ENCODE measurements around the gene CDC42EP1.
"Not testable (repeated sequence)": the region's sequence is repeated elsewhere in the genome, so short reads cannot be mapped to it uniquely, and the experiment has no call there.

The CDC42EP1 gene

GRCh38 chr22:37535159-37535558 lies 25.1 kb upstream of the CDC42EP1 start:
- no peak for DNase-seq

GRCh38 chr22:37538590-37539357 lies 21.5 kb upstream of the CDC42EP1 start:
- peak; percentile 93 for DNase-seq

GRCh38 chr22:37539790-37540189 lies 20.5 kb upstream of the CDC42EP1 start:
- DNase-seq: not testable (repeated sequence)

- DNase-seq: not testable (repeated sequence)
These were observed 17.9 kb upstream of the CDC42EP1 start for GRCh38 chr22:37542416-37542815.

- DNase-seq: no peak
These were observed 17.3 kb upstream of the CDC42EP1 start for GRCh38 chr22:37542959-37543358.

GRCh38 chr22:37544955-37545702 lies 15.2 kb upstream of the CDC42EP1 start:
- DNase-seq: peak; percentile 56

GRCh38 chr22:37545703-37546436 lies 14.4 kb upstream of the CDC42EP1 start:
- no peak for DNase-seq

GRCh38 chr22:37546437-37547250 lies 13.6 kb upstream of the CDC42EP1 start:
- DNase-seq: no peak

- no peak for DNase-seq
These were observed 13.0 kb upstream of the CDC42EP1 start for GRCh38 chr22:37547251-37547741.

GRCh38 chr22:37549704-37550059 lies 10.6 kb upstream of the CDC42EP1 start:
- no peak for DNase-seq

GRCh38 chr22:37550921-37551320 lies 9.4 kb upstream of the CDC42EP1 start:
- DNase-seq: not testable (repeated sequence)

- DNase-seq: no peak
These were observed 8.3 kb upstream of the CDC42EP1 start for GRCh38 chr22:37551981-37552380.

- peak; percentile 64 for DNase-seq
These were observed 7.6 kb upstream of the CDC42EP1 start for GRCh38 chr22:37552524-37553163.

- DNase-seq: no peak
These were observed 6.6 kb upstream of the CDC42EP1 start for GRCh38 chr22:37553725-37554124.

GRCh38 chr22:37555029-37555428 lies 5.3 kb upstream of the CDC42EP1 start:
- DNase-seq: no peak

- DNase-seq: no peak
These were observed 3.6 kb upstream of the CDC42EP1 start for GRCh38 chr22:37556710-37557109.

- DNase-seq: no peak
These were observed 2.8 kb upstream of the CDC42EP1 start for GRCh38 chr22:37557321-37558001.

GRCh38 chr22:37558815-37559214 lies 1.5 kb upstream of the CDC42EP1 start:
- no peak for DNase-seq

- no peak for DNase-seq
These were observed 769 bp upstream of the CDC42EP1 start for GRCh38 chr22:37559521-37559900.

- DNase-seq: no peak
These were observed 430 bp downstream of the CDC42EP1 start for GRCh38 chr22:37560608-37561211.

All from hematopoietic multipotent progenitor cell treated with erythropoietin and hydrocortisone succinate and interleukin-3 and kit ligand, for 8 days (in vitro differentiated cells).